Stimulated activated CD8-positive, alpha-beta memory T cell treated with anti-CD3 and anti-CD28 coated beads, Interleukin-2, amount 100 ng/mL, for 48 hours (primary cell): ENCODE results near the gene GPAM.
"Not testable (repeated sequence)": the region's sequence is repeated elsewhere in the genome, so short reads cannot be mapped to it uniquely, and the experiment has no call there.

Source experiments
- DNase-seq, 2 donors: peaks; one replicate each; pipeline ENCODE4 v3.0.0-alpha.2; 2020; ENCODE audit warnings: low read depth in 2 of 2

GPAM gene

GRCh38 chr10:112136486-112137153 lies 46.9 kb downstream of the GPAM start:
- DNase-seq: no peak

- no peak for DNase-seq
These were observed 48.0 kb downstream of the GPAM start for GRCh38 chr10:112135604-112136003.

GRCh38 chr10:112132435-112132834 lies 51.1 kb downstream of the GPAM start:
- DNase-seq: no peak

GRCh38 chr10:112131996-112132395 lies 51.6 kb downstream of the GPAM start:
- DNase-seq: no peak

GRCh38 chr10:112131346-112131745 lies 52.2 kb downstream of the GPAM start:
- no peak for DNase-seq

- DNase-seq: no peak
These were observed 56.7 kb downstream of the GPAM start for GRCh38 chr10:112126901-112127300.

- DNase-seq: no peak
These were observed 57.4 kb downstream of the GPAM start for GRCh38 chr10:112126172-112126571.

- DNase-seq: no peak
These were observed 58.7 kb downstream of the GPAM start for GRCh38 chr10:112124866-112125265.

- no peak for DNase-seq
These were observed 60.7 kb downstream of the GPAM start for GRCh38 chr10:112122827-112123226.

- no peak for DNase-seq
These were observed 63.1 kb downstream of the GPAM start for GRCh38 chr10:112120491-112120890.

GRCh38 chr10:112115781-112116385 lies 67.7 kb downstream of the GPAM start:
- peak; percentile 16 to 21 for DNase-seq

- DNase-seq: not testable (repeated sequence)
These were observed 73.8 kb downstream of the GPAM start for GRCh38 chr10:112109779-112110178.
